OCI-LY1 (cell line): ENCODE data around the gene ZDHHC9.

Experiments used
- EZH2 ChIP-seq: fragments of 200-600 bp; sonication (generic), shearing (Covaris generic); IDR thresholded peaks from 2 replicates; pipeline ENCODE4 v1.8.0; 2017; ENCODE audit warnings: borderline replicate concordance, mixed run types, mild to moderate bottlenecking, antibody characterized with exemption, low read length, moderate library complexity, mixed read lengths
- TF ChIP-seq, protein P1 (sequence below): fragments of 200-600 bp; sonication (generic), shearing (Covaris generic); IDR thresholded peaks from 2 replicates; pipeline ENCODE4 v1.5.1; 2017; ENCODE audit warnings: mild to moderate bottlenecking, antibody characterized with exemption, low read length, moderate library complexity, mixed read lengths

DNA sequence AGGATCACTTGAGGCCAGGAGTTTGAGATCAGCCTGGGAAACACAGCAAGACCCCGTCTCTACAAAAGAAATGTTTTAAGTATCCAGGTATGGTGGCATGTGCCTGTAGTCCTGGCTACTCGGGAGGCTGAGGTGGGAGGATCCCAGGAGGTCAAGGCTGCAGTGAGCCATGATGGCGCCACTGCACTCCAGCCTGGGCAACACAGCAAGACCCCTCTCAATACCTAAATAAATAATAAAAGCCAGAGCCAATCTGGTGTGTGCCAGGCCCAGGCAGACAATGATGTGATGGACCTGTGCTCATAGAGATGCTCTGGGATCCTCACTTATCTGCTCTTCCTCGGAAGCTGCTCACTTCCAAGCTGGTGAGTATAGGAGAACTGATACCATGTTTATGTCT lies 82.1 kb downstream of the ZDHHC9 start:
- TF ChIP-seq EZH2: no peak
- TF ChIP-seq, protein P1, sequence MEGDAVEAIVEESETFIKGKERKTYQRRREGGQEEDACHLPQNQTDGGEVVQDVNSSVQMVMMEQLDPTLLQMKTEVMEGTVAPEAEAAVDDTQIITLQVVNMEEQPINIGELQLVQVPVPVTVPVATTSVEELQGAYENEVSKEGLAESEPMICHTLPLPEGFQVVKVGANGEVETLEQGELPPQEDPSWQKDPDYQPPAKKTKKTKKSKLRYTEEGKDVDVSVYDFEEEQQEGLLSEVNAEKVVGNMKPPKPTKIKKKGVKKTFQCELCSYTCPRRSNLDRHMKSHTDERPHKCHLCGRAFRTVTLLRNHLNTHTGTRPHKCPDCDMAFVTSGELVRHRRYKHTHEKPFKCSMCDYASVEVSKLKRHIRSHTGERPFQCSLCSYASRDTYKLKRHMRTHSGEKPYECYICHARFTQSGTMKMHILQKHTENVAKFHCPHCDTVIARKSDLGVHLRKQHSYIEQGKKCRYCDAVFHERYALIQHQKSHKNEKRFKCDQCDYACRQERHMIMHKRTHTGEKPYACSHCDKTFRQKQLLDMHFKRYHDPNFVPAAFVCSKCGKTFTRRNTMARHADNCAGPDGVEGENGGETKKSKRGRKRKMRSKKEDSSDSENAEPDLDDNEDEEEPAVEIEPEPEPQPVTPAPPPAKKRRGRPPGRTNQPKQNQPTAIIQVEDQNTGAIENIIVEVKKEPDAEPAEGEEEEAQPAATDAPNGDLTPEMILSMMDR: no peak
